Upper lobe of left lung (tissue), 4 donors: ENCODE measurements around the gene ANKRD10.

ENCODE experiments used
- CTCF ChIP-seq, 6 experiments: fragments of 450-650 bp in 4 of 6; fragments of 200-600 bp in 2 of 6; sonication (generic) in 2 of 6; IDR thresholded peaks; one replicate each; pipeline ENCODE4 v1.5.1; 2016 to 2019; ENCODE audit warnings: antibody characterized with exemption in 6 of 6
- POLR2A ChIP-seq, 4 donors: fragments of 450-650 bp; IDR thresholded peaks; one replicate each; pipeline ENCODE4 v1.5.1; 2016 to 2017; ENCODE audit warnings: antibody characterized with exemption in 4 of 4, mild to moderate bottlenecking in 2 of 4

DNA sequence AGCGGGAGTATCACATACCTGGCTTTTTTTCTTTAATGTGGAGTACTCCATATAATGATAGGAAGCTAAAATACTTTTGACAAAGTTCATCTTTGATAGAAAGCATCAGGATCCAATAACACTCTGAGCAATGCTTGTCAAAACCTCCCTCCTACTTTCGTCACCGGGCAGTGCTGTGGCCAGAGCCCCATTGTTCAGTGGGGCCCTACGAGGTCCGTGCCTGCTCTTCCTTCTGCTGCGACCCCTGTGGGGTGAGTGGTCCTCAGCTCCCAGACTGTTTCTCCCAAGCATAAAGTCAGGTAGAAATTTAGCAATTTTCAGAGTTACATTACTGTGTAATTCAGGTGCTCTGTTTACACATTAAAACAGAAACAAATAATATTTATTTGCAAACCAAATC lies 51.2 kb downstream of the ANKRD10 start:
- no peak for TF ChIP-seq CTCF (IDR thresholded peaks at IDR 0.05)
- TF ChIP-seq POLR2A (IDR thresholded peaks at IDR 0.05), result no peak
